Heart right ventricle (tissue), 16 donors: ENCODE measurements around the gene ZNF578. TPM values are rescaled to one million over a fixed set of nuclear protein-coding genes. Genes with fewer than 3 reads are reported as not detected.
"Not testable (repeated sequence)": the region's sequence is repeated elsewhere in the genome, so short reads cannot be mapped to it uniquely, and the experiment has no call there.

ENCODE experiments used
- ATAC-seq, 8 donors: fragments of 200-7000 bp; cut with Tn5 transposase; one replicate each; pipeline ENCODE4 v1.9.1; 2020; ENCODE audit warnings: mild to moderate bottlenecking in 8 of 8, moderate library complexity in 8 of 8, moderate number of reproducible peaks in 1 of 8
- DNase-seq, 2 donors: peaks; one replicate each; pipeline ENCODE4 v3.0.0-alpha.2; 2020
- H3K27ac ChIP-seq, 10 donors: fragments of 200-600 bp; sonication (generic) in 2 of 10; one replicate each; pipeline versions ENCODE4 v1.5.0 to v1.8.0; 2020 to 2022; ENCODE audit warnings: mild to moderate bottlenecking in 3 of 10
- H3K27me3 ChIP-seq, 7 donors: fragments of 200-600 bp; one replicate each; pipeline ENCODE4 v1.8.0; 2021 to 2022; ENCODE audit warnings: mild to moderate bottlenecking in 2 of 7
- H3K36me3 ChIP-seq, 9 donors: fragments of 200-600 bp; sonication (generic) in 1 of 9; one replicate each; pipeline versions ENCODE4 v1.5.0 to v1.8.0; 2020 to 2022; ENCODE audit warnings: mild to moderate bottlenecking in 2 of 9
- H3K4me1 ChIP-seq, 9 donors: fragments of 200-600 bp; sonication (generic) in 1 of 9; one replicate each; pipeline versions ENCODE4 v1.5.0 to v1.8.0; 2020 to 2022; ENCODE audit warnings: mild to moderate bottlenecking in 4 of 9
- H3K4me3 ChIP-seq, 10 donors: fragments of 200-600 bp; sonication (generic) in 2 of 10; one replicate each; pipeline versions ENCODE4 v1.5.0 to v1.8.0; 2020 to 2022; ENCODE audit warnings: mild to moderate bottlenecking in 7 of 10, moderate library complexity in 2 of 10
- H3K9me3 ChIP-seq, 11 donors: fragments of 200-600 bp in 10 of 11; sonication (generic) in 2 of 11; one replicate each; pipeline versions ENCODE4 v1.5.0 to v1.8.0; 2013 to 2022; ENCODE audit warnings: mild to moderate bottlenecking in 2 of 11, control low read depth in 1 of 11, moderate library complexity in 1 of 11
- WGBS, 2 donors: extraction: QIAGEN DNeasy Blood & Tissue Kit; methylation state at CpG; one replicate each; pipeline ENCODE4 v1.1.7; 2013; ENCODE audit warnings: inconsistent platforms in 1 of 2; 5-methylcytosine and 5-hydroxymethylcytosine counted together
- intact Hi-C, 10 donors: fragments of 100-400 bp; cut with DNase I; formaldehyde crosslinking; loops; one replicate each; pipeline versions ENCODE4 v1.11.1 to v1.14.2; 2022
- polyA plus RNA-seq, 2 donors: library from polyadenylated mRNA; stranded (reverse); fragments of 200-250 nt; gene quantifications; one replicate each; pipeline ENCODE4 v1.2.3, GENCODE V29; 2013
- total RNA-seq, 10 donors: library from RNA; stranded (reverse); fragmentation: NEBNext Ultra II Directional in 3 of 10; extraction: Animal tissue kit (Norgen Biotek cat#: 25700) in 3 of 10; gene quantifications; one replicate each; pipeline versions ENCODE4 v1.2.1 to v1.2.4, GENCODE V29; 2021 to 2023
- TF ChIP-seq, protein P1 (sequence below), 9 donors: fragments of 200-600 bp; sonication (generic) in 2 of 9; IDR thresholded peaks; one replicate each; pipeline versions ENCODE4 v1.5.0 to v1.8.0; 2021 to 2022; ENCODE audit warnings: antibody characterized with exemption in 9 of 9, mild to moderate bottlenecking in 5 of 9, moderate library complexity in 1 of 9
- donor health status: Arrhythmogenic right ventricular cardiomyopathy.
- donor health status: ischemic (EF 13 %, LVEDD 7.1; RV severe dilation, severe dysfunction).
- donor health status: healthy with polysubstance abuse.
- donor health status: DM: no; HTN: yes; CAD: no.
- donor health status: DM: no; HTN: no; CAD: no.
- donor health status: ischemic (EF 25% LVEDD 6.9; RV normal size, moderate dysfunction).
- donor health status: ischemic (EF 25% LVEDD 5.7; RV mildly dilated, moderate dysfunction).
- donor health status: healthy.
- donor health status: DM: yes; HTN: yes; CAD: no.
- donor health status: Ischemic cardiomyopathy.
- donor health status: ischemic (EF 35%, LVEDD 5.7; RV mildly dilated, moderate dysfunction).
- donor health status: nonischemic (EF 11% LVEDD 7.7; RV severe dilation, severe dysfunction).
- donor health status: DM: yes; HTN: yes; CAD: no.
- donor health status: PGD.
- donor health status: ischemic (EF 29% LVEDD 5.4; RV normal size, mild dysfunction).
- donor health status: nonischemic (EF 23%, LVEDD 6.1; RV moderate dilation, normal function).

ZNF578 gene
- total and polyA plus RNA-seq, 12 donors, result 0.58 to 3.5 (median 2.0) TPM

DNA sequence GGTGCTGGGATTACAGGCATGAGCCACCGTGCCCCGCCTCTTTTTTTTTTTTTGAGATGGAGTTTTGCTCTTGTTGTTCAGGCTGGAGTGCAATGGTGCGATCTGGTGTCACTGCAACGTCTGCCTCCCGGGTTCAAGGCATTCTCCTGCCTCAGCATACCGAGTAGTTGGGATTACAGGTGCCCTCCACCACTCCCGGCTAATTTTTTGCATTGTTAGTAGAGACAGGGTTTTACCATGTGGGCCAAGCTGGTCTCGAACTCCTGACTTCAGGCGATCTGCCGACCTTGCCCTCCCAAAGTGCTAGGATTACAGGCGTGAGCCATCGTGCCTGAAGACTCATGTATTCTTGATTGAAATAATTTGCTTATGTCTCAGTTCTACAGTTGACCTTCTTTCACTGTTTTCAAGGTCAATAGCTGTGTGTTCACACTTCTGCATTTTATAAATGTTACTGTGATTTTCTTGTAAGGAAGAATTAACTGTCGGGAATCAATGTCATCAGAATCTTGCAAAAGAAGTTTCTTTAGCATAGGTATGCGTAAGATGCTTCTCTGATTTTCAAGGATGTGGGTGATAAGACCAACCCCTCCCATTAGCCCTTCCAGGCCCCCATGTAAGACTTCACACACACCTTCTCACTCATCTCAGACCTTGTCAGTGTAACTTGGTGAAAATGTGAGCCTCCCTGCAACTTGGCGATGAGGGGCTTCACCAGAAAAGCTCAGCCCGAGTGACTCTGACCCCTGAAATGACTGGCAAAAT lies 104.1 kb downstream of the ZNF578 start:
- Histone ChIP-seq H3K27me3 (no peaks in the 10 kb centered on the region), H3K4me1 (no peaks in the 10 kb centered on the region), H3K4me3 (no peak overlapping the region), H3K9me3 (peaks cover 0 to 98% (median 58%) of the 10 kb centered on the region in 11 donors), H3K27ac (no peak overlapping the region), H3K36me3 (peaks cover 11 to 97% (median 81%) of the 10 kb centered on the region in 9 donors)
- DNase-seq, result no peak
- TF ChIP-seq, protein P1, sequence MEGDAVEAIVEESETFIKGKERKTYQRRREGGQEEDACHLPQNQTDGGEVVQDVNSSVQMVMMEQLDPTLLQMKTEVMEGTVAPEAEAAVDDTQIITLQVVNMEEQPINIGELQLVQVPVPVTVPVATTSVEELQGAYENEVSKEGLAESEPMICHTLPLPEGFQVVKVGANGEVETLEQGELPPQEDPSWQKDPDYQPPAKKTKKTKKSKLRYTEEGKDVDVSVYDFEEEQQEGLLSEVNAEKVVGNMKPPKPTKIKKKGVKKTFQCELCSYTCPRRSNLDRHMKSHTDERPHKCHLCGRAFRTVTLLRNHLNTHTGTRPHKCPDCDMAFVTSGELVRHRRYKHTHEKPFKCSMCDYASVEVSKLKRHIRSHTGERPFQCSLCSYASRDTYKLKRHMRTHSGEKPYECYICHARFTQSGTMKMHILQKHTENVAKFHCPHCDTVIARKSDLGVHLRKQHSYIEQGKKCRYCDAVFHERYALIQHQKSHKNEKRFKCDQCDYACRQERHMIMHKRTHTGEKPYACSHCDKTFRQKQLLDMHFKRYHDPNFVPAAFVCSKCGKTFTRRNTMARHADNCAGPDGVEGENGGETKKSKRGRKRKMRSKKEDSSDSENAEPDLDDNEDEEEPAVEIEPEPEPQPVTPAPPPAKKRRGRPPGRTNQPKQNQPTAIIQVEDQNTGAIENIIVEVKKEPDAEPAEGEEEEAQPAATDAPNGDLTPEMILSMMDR (IDR thresholded peaks at IDR 0.05), result no peak
- no peak for ATAC-seq
- intact Hi-C loops, result no loop called here
- WGBS, 2 donors, result 98 to 99% methylated on average over 16 of the region's 16 CpGs

DNA sequence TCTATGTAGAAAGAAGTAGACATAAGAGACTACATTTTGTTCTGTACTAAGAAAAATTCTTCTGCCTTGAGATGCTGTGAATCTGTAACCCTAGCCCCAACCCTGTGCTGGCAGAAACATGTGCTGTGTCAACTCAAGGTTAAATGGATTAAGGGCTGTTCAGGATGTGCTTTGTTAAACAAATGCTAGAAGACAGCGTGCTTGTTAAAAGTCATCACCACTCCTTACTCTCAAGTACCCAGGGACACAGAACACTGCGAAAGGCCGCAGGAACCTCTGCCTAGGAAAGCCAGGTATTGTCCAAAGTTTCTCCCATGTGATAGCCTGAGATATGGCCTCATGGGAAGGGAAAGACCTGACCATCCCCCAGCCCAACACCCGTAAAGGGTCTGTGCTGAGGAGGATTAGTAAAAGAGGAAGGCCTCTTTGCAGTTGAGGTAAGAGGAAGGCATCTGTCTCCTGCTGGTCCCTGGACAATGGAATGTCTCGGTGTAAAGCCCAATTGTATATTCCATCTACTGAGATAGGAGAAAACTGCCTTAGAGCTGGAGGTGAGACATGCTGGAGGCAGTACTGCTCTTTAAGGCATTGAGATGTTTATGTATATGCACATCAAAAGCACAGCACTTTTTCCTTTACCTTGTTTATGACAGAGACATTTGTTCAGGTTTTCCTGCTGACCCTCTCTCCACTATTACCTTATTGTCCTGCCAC lies 105.5 kb downstream of the ZNF578 start:
- DNase-seq, H3K4me1 ChIP-seq, H3K4me3 ChIP-seq, intact Hi-C loops, H3K27ac ChIP-seq, H3K27me3 ChIP-seq, ATAC-seq: not testable (repeated sequence)
- WGBS, 2 donors, result 79 to 82% methylated on average over 5 of the region's 5 CpGs
- H3K9me3 ChIP-seq, result peaks cover 0 to 98% (median 46%) of the 10 kb centered on the region in 11 donors
- peaks cover 6 to 97% (median 81%) of the 10 kb centered on the region in 9 donors for H3K36me3 ChIP-seq

DNA sequence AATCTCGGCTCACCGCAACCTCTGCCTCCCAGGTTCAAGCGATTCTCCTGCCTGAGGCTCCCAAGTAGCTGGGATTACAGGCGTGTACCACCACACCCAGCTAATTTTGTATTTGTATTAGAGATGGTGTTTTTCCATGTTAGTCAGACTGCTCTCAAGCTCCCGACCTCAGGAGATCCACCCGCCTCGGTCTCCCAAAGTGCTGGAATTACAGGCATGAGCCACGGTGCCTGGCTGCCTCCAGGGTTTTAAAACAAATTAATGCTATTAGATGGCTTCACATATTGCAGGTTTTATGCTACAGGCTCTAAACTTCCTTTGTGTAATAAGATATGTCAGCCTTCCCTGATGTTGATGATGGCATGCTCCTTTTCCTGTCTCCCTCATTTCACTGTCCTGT lies 108.3 kb downstream of the ZNF578 start:
- intact Hi-C loops, result loop anchor here in 1 of 10 donors (10.0 kb wide), 1 partner anchor 167 kb away; the partner anchor contains the start of gene ZNF528
- peaks cover 0 to 98% (median 21%) of the 10 kb centered on the region in 11 donors for H3K9me3 ChIP-seq
- not testable (repeated sequence) for DNase-seq, H3K4me1 ChIP-seq, H3K4me3 ChIP-seq, H3K27ac ChIP-seq, ATAC-seq, H3K27me3 ChIP-seq
- WGBS, 2 donors, result 97% methylated on average over 8 of the region's 8 CpGs
- H3K36me3 ChIP-seq, result peaks cover 0 to 81% (median 56%) of the 10 kb centered on the region in 9 donors

Other genes starting within 250 kb of the ZNF578 start
- 10 to 100 TPM in 6 of 10 donors, 1 to 10 TPM in 4; 9.0 to 14.4 (median 10.5) TPM for gene ZNF766, start 184.0 kb upstream of the ZNF578 start, total RNA-seq
- 1 to 10 TPM; 3.1 TPM for gene ZNF766, start 184.0 kb upstream of the ZNF578 start, polyA plus RNA-seq
- gene ZNF480, start 156.4 kb upstream of the ZNF578 start, total RNA-seq, result 10 to 100 TPM; 11.4 to 19.6 (median 13.4) TPM
- 10 to 100 TPM in 1 of 2 donors, 1 to 10 TPM in 1; 6.9 to 16.2 TPM for gene ZNF480, start 156.4 kb upstream of the ZNF578 start, polyA plus RNA-seq
- gene ZNF610, start 117.3 kb upstream of the ZNF578 start, total RNA-seq, result 1 to 10 TPM; 2.1 to 6.8 (median 4.7) TPM
- 1 to 10 TPM; 1.1 to 2.9 TPM for gene ZNF610, start 117.3 kb upstream of the ZNF578 start, polyA plus RNA-seq
- gene ZNF880, start 83.6 kb upstream of the ZNF578 start, total RNA-seq, result 10 to 100 TPM; 13.4 to 24.2 (median 18.7) TPM
- 10 to 100 TPM; 12.4 to 14.3 TPM for gene ZNF880, start 83.6 kb upstream of the ZNF578 start, polyA plus RNA-seq
- gene ZNF528, start 55.7 kb upstream of the ZNF578 start, total RNA-seq, result 10 to 100 TPM; 10.2 to 26.7 (median 17.4) TPM
- 10 to 100 TPM in 1 of 2 donors, 1 to 10 TPM in 1; 5.4 to 15.1 TPM for gene ZNF528, start 55.7 kb upstream of the ZNF578 start, polyA plus RNA-seq
- gene ZNF534, start 24.4 kb upstream of the ZNF578 start, total RNA-seq, result under 1 TPM; 0.12 to 0.85 (median 0.24) TPM
- under 1 TPM; 0.28 to 0.88 TPM for gene ZNF534, start 24.4 kb upstream of the ZNF578 start, polyA plus RNA-seq
- gene ZNF808, start 74.1 kb downstream of the ZNF578 start, total RNA-seq, result 10 to 100 TPM; 18.0 to 44.0 (median 32.9) TPM
- 1 to 10 TPM; 1.8 to 8.6 TPM for gene ZNF808, start 74.1 kb downstream of the ZNF578 start, polyA plus RNA-seq
- 10 to 100 TPM; 11.3 to 27.9 (median 20.3) TPM for gene ZNF701, start 116.7 kb downstream of the ZNF578 start, total RNA-seq
- 10 to 100 TPM in 1 of 2 donors, 1 to 10 TPM in 1; 3.0 to 20.5 TPM for gene ZNF701, start 116.7 kb downstream of the ZNF578 start, polyA plus RNA-seq
- 10 to 100 TPM; 10.3 to 21.4 (median 16.7) TPM for gene ZNF83, start 184.8 kb downstream of the ZNF578 start, total RNA-seq
- 10 to 100 TPM; 10.7 to 89.3 TPM for gene ZNF83, start 184.8 kb downstream of the ZNF578 start, polyA plus RNA-seq